ENCODE results near the gene MAST4.

MAST4 gene

GRCh38 chr5:66596636-66597182 lies 516 bp downstream of the MAST4 start:
- H3K36me3 Mint-ChIP-seq (ENCODE audit: low read depth): no peaks in the 10 kb centered on the region
- H3K4me1 Mint-ChIP-seq: peaks cover 20% of the 10 kb centered on the region
- peak overlapping the region in 1 of 3 experiments; percentile 36 for H3K27ac Mint-ChIP-seq
- H3K4me3 Mint-ChIP-seq: peak overlapping the region; percentile 87 to 98 (median 96)
- peaks cover 75% of the 10 kb centered on the region for H3K27me3 Mint-ChIP-seq (ENCODE audit: low read depth)
- TF ChIP-seq CTCF (IDR thresholded peaks at IDR 0.05; ENCODE audit: unreplicated experiment in 3 of 3): no peak
- no peaks in the 10 kb centered on the region for H3K9me3 Mint-ChIP-seq

- Mint-ChIP-seq H3K9me3 (no peaks in the 10 kb centered on the region), H3K4me1 (peaks cover 20% of the 10 kb centered on the region), H3K36me3 (ENCODE audit: low read depth) (no peaks in the 10 kb centered on the region), H3K27me3 (ENCODE audit: low read depth) (peaks cover 70% of the 10 kb centered on the region), H3K4me3 (peak overlapping the region; percentile 87 to 98 (median 96)), H3K27ac (peak overlapping the region in 2 of 3 experiments; percentile 36 to 63)
- TF ChIP-seq CTCF (IDR thresholded peaks at IDR 0.05; ENCODE audit: unreplicated experiment in 3 of 3): no peak
Observed at GRCh38 chr5:66597183-66597757, 1.1 kb downstream of the MAST4 start.

DNA sequence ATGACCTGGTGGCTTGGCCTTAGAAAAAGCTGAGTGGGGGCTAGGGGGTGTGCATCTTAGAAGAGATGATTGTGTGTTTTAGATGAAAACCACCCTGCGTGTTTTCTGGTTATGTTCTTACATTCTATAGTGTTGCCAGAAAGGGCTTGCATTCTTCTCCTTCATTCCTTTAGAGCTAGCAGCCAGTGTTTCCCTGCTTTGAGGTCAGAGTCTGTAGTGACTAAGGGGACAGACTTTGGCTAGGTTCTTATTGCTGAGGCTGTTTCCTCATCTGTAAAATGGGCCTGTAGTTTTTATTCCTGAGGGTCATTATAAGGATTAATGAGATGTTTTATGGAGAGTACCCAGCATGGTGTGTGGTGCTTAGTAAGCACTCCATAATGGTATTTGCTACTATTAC lies 6.4 kb downstream of the MAST4 start:
- Mint-ChIP-seq H3K4me3 (no peak overlapping the region), H3K36me3 (ENCODE audit: low read depth) (no peaks in the 10 kb centered on the region), H3K9me3 (no peaks in the 10 kb centered on the region), H3K4me1 (peaks cover 13% of the 10 kb centered on the region), H3K27ac (no peak overlapping the region), H3K27me3 (ENCODE audit: low read depth) (peaks cover 42% of the 10 kb centered on the region)
- TF ChIP-seq CTCF (IDR thresholded peaks at IDR 0.05; ENCODE audit: unreplicated experiment in 3 of 3): no peak

- no peak overlapping the region for H3K27ac Mint-ChIP-seq
- peaks cover 36% of the 10 kb centered on the region for H3K27me3 Mint-ChIP-seq (ENCODE audit: low read depth)
- H3K36me3 Mint-ChIP-seq (ENCODE audit: low read depth): no peaks in the 10 kb centered on the region
- no peaks in the 10 kb centered on the region for H3K9me3 Mint-ChIP-seq
- no peak for TF ChIP-seq CTCF (IDR thresholded peaks at IDR 0.05; ENCODE audit: unreplicated experiment in 3 of 3)
- no peak overlapping the region for H3K4me3 Mint-ChIP-seq
- peaks cover 9% of the 10 kb centered on the region for H3K4me1 Mint-ChIP-seq
Observed at GRCh38 chr5:66603164-66603563, 7.0 kb downstream of the MAST4 start.

- H3K4me3 Mint-ChIP-seq: no peak overlapping the region
- H3K4me1 Mint-ChIP-seq: peaks cover 3% of the 10 kb centered on the region
- no peak overlapping the region for H3K27ac Mint-ChIP-seq
- H3K27me3 Mint-ChIP-seq (ENCODE audit: low read depth): peaks cover 29% of the 10 kb centered on the region
- H3K36me3 Mint-ChIP-seq (ENCODE audit: low read depth): no peaks in the 10 kb centered on the region
- no peak for TF ChIP-seq CTCF (IDR thresholded peaks at IDR 0.05; ENCODE audit: unreplicated experiment in 3 of 3)
- H3K9me3 Mint-ChIP-seq: no peaks in the 10 kb centered on the region
Observed at GRCh38 chr5:66603881-66604280, 7.7 kb downstream of the MAST4 start.

DNA sequence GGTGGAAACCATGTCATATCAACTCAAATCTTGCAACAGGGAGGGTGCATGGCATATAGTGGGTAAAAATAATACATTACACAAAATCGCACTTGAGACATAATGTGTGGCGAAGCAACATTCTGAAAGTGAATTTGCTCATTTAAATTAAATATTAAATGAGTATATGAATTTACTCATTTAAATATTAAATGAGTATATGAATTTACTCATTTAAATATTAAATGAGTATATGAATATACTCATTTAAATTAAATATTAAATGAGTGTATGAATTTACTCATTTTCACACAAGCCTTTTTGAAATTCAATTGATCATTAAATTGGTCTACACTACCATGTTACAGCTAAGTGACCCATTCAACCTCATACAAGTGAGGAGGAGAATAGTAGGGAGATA lies 10.5 kb downstream of the MAST4 start:
- peaks cover under 1% of the 10 kb centered on the region for H3K4me1 Mint-ChIP-seq
- H3K4me3 Mint-ChIP-seq: no peak overlapping the region
- no peak for TF ChIP-seq CTCF (IDR thresholded peaks at IDR 0.05; ENCODE audit: unreplicated experiment in 3 of 3)
- H3K36me3 Mint-ChIP-seq (ENCODE audit: low read depth): no peaks in the 10 kb centered on the region
- no peaks in the 10 kb centered on the region for H3K9me3 Mint-ChIP-seq
- no peak overlapping the region for H3K27ac Mint-ChIP-seq
- peaks cover 7% of the 10 kb centered on the region for H3K27me3 Mint-ChIP-seq (ENCODE audit: low read depth)

Data from nephron (organoid).